SU-DHL-6 (cell line): ENCODE measurements around the gene HS6ST3.

ENCODE experiments used
- H2AFZ ChIP-seq: fragments of 200-600 bp; sonication (generic); 2 replicates; pipeline ENCODE4 v1.6.1; 2014; ENCODE audit warnings: low read depth, mild to moderate bottlenecking, moderate library complexity, mixed read lengths, antibody characterized with exemption, low read length; ENCODE audit not compliant: severe bottlenecking
- H3F3A ChIP-seq: fragments of 200-600 bp; shearing (Covaris generic); 2 replicates; pipeline ENCODE4 v1.6.0; 2016; ENCODE audit warnings: antibody characterized with exemption, mild to moderate bottlenecking; ENCODE audit not compliant: insufficient read depth
- H3K27ac ChIP-seq: fragments of 200-600 bp; sonication (generic); 2 replicates; pipeline ENCODE4 v1.5.1; 2016; ENCODE audit warnings: low read depth, mild to moderate bottlenecking, low read length, moderate library complexity, mixed read lengths
- H3K27me3 ChIP-seq: fragments of 200-600 bp; sonication (generic), shearing (Covaris generic); 2 replicates; pipeline ENCODE4 v1.6.0; 2014; ENCODE audit warnings: mild to moderate bottlenecking, low read length
- H3K36me3 ChIP-seq: fragments of 200-600 bp; sonication (generic); 2 replicates; pipeline ENCODE4 v1.6.1; 2014; ENCODE audit warnings: mild to moderate bottlenecking, low read length, mixed read lengths
- H3K4me2 ChIP-seq: fragments of 300-600, 200-600 bp; shearing (Covaris generic), sonication (generic); 2 replicates; pipeline ENCODE4 v1.6.0; 2014; ENCODE audit warnings: low read length, low read depth, mild to moderate bottlenecking; ENCODE audit not compliant: poor library complexity, severe bottlenecking
- H3K4me3 ChIP-seq: fragments of 200-600 bp; sonication (generic); 2 replicates; pipeline ENCODE4 v1.5.1; 2014; ENCODE audit warnings: antibody characterized with exemption, low read length, mild to moderate bottlenecking, mixed read lengths; ENCODE audit not compliant: insufficient read depth, poor library complexity, severe bottlenecking
- H3K79me2 ChIP-seq: fragments of 200-600 bp; sonication (generic); 2 replicates; pipeline ENCODE4 v1.6.1; 2014; ENCODE audit warnings: mild to moderate bottlenecking, low read length, moderate library complexity; ENCODE audit not compliant: insufficient read depth
- H3K9ac ChIP-seq: fragments of 200-600 bp; sonication (generic); 2 replicates; pipeline ENCODE4 v1.7.0; 2014; ENCODE audit warnings: mild to moderate bottlenecking, low read length
- H3K9me2 ChIP-seq: fragments of 200-600 bp; sonication (generic); replicated peaks from 2 replicates; pipeline ENCODE4 v1.6.1; 2014; ENCODE audit warnings: low read length; ENCODE audit not compliant: insufficient read depth
- H3K9me3 ChIP-seq: fragments of 200-600 bp; sonication (generic); 2 replicates; pipeline ENCODE4 v1.6.1; 2014; ENCODE audit warnings: low read length, mixed read lengths; ENCODE audit not compliant: insufficient read depth
- H4K20me1 ChIP-seq: fragments of 200-600 bp; sonication (generic); 2 replicates; pipeline ENCODE4 v1.6.1; 2014; ENCODE audit warnings: low read depth, mild to moderate bottlenecking, antibody characterized with exemption, low read length, moderate library complexity, mixed read lengths
- EZH2phosphoT487 ChIP-seq: fragments of 200-600 bp; sonication (generic), shearing (Covaris generic); conservative IDR thresholded peaks from 2 replicates; pipeline ENCODE4 v1.6.1; 2018; ENCODE audit warnings: mild to moderate bottlenecking, antibody characterized with exemption, low read length, moderate library complexity, mixed read lengths
- TF ChIP-seq, protein P1 (sequence below): fragments of 200-600 bp; sonication (generic); IDR thresholded peaks from one replicate; pipeline ENCODE4 v1.5.1; 2017; ENCODE audit warnings: antibody characterized with exemption, mild to moderate bottlenecking, low read length, moderate library complexity; ENCODE audit not compliant: insufficient read depth, poor library complexity, severe bottlenecking

HS6ST3 gene

DNA sequence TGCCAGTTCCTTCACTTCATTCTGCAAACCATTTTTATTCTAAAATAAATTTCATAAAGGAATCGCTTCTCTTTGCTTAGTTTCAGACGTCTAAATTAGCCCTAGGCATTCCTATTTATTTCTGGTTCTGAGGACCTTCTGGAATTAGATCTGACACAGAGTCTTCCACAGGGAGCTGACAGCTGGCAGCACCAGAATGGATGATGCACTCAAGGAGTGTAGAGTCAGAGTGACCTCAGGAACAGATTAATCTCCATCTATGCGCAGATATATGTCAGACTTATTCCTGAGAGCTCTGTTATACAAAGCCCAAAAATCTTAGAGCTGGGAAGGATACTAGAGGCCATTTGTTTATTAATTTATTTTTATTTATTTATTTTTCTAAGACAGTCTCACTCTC is 450.8 kb downstream of the HS6ST3 start:
- Histone ChIP-seq H3K27me3 (no peaks in the 10 kb centered on the region), H3K9me2 (no peaks in the 10 kb centered on the region), H3K79me2 (no peaks in the 10 kb centered on the region), H3K4me3 (no peak overlapping the region), H3K36me3 (no peaks in the 10 kb centered on the region), H3K9me3 (no peaks in the 10 kb centered on the region), H3K4me2 (no peak overlapping the region), H3F3A (no peaks in the 10 kb centered on the region), H3K27ac (no peak overlapping the region), H3K9ac (no peak overlapping the region), H2AFZ (no peak overlapping the region), H4K20me1 (no peaks in the 10 kb centered on the region)
- no peak for TF ChIP-seq EZH2phosphoT487
- TF ChIP-seq, protein P1, sequence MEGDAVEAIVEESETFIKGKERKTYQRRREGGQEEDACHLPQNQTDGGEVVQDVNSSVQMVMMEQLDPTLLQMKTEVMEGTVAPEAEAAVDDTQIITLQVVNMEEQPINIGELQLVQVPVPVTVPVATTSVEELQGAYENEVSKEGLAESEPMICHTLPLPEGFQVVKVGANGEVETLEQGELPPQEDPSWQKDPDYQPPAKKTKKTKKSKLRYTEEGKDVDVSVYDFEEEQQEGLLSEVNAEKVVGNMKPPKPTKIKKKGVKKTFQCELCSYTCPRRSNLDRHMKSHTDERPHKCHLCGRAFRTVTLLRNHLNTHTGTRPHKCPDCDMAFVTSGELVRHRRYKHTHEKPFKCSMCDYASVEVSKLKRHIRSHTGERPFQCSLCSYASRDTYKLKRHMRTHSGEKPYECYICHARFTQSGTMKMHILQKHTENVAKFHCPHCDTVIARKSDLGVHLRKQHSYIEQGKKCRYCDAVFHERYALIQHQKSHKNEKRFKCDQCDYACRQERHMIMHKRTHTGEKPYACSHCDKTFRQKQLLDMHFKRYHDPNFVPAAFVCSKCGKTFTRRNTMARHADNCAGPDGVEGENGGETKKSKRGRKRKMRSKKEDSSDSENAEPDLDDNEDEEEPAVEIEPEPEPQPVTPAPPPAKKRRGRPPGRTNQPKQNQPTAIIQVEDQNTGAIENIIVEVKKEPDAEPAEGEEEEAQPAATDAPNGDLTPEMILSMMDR, result no peak

DNA sequence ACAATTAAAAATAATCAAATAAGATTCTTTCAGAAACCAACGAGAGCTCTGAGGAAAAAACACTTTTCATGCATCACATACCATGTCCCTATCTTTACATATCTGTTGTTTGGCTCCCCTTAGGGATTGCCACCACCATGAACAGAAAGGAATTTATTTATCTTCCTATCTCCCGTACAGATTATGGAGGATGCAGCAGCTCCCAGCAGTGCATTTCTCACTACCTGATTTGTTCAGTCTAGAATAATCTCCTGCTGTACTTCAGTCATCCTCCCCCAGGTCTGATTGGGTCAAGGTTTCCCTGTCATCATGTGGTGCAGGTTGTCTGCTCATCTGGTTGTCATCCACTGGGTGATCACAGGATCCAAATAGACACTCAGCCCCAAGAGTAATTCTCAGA is 453.1 kb downstream of the HS6ST3 start:
- Histone ChIP-seq H4K20me1 (no peaks in the 10 kb centered on the region), H3K9me2 (no peaks in the 10 kb centered on the region), H3K27me3 (no peaks in the 10 kb centered on the region), H2AFZ (no peak overlapping the region), H3K9ac (no peak overlapping the region), H3K79me2 (no peaks in the 10 kb centered on the region), H3K9me3 (no peaks in the 10 kb centered on the region), H3F3A (no peaks in the 10 kb centered on the region), H3K4me2 (no peak overlapping the region), H3K36me3 (no peaks in the 10 kb centered on the region), H3K4me3 (no peak overlapping the region), H3K27ac (no peak overlapping the region)
- no peak for TF ChIP-seq EZH2phosphoT487
- TF ChIP-seq, protein P1, result no peak

DNA sequence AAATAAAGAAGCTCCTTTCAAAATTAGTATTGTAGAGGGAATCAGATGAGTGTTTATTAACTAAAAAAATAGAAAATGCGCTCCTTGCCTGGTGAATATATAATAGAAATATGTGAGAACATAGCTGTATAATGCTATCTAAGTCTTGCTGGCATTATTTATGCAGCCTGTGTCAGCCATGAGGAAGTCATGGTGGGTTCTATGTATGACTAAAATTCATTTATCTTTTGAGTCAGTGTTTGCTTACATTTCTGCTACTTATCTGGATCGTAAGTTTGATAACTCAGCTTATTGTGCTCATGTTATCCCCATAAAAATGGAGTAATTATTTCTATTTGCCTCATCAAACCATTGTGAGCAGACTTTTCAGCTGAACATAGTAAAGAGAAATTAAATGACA is 455.1 kb downstream of the HS6ST3 start:
- Histone ChIP-seq H2AFZ (no peak overlapping the region), H3K4me3 (no peak overlapping the region), H3K9ac (no peak overlapping the region), H4K20me1 (no peaks in the 10 kb centered on the region), H3K27ac (no peak overlapping the region), H3K9me2 (no peaks in the 10 kb centered on the region), H3K79me2 (no peaks in the 10 kb centered on the region), H3K9me3 (no peaks in the 10 kb centered on the region), H3K4me2 (no peak overlapping the region), H3K27me3 (no peaks in the 10 kb centered on the region), H3K36me3 (no peaks in the 10 kb centered on the region), H3F3A (no peaks in the 10 kb centered on the region)
- TF ChIP-seq, protein P1, result no peak
- no peak for TF ChIP-seq EZH2phosphoT487
